Activated T-cell treated with anti-CD3 and anti-CD28 coated beads, Interleukin-2, amount 50 U/mL, for 24 hours (primary cell): ENCODE results near the gene GPR132.
A peak's percentile ranks its signal among the peaks of the same experiment; 100 is the strongest.
"Not testable (repeated sequence)": the region's sequence is repeated elsewhere in the genome, so short reads cannot be mapped to it uniquely, and the experiment has no call there.

Experiments used
- DNase-seq: peaks from one replicate; pipeline ENCODE4 v3.0.0-alpha.2; 2020
- H3K27ac Mint-ChIP-seq: 2 replicates; pipeline ENCODE4 v1.8.0; 2020; ENCODE audit warnings: mild to moderate bottlenecking, mixed read lengths
- H3K27me3 Mint-ChIP-seq: 2 replicates; pipeline ENCODE4 v1.8.0; 2020; ENCODE audit warnings: mixed read lengths
- H3K36me3 Mint-ChIP-seq: 2 replicates; pipeline ENCODE4 v1.8.0; 2020; ENCODE audit warnings: low read depth, mixed read lengths
- H3K4me1 Mint-ChIP-seq: 2 replicates; pipeline ENCODE4 v1.8.0; 2020; ENCODE audit warnings: low read depth, mixed read lengths
- H3K4me3 Mint-ChIP-seq: 2 replicates; pipeline ENCODE4 v1.8.0; 2020; ENCODE audit warnings: mild to moderate bottlenecking, moderate library complexity, mixed read lengths
- H3K9me3 Mint-ChIP-seq: 2 replicates; pipeline ENCODE4 v1.8.0; 2020; ENCODE audit warnings: mixed read lengths

The GPR132 gene

DNA sequence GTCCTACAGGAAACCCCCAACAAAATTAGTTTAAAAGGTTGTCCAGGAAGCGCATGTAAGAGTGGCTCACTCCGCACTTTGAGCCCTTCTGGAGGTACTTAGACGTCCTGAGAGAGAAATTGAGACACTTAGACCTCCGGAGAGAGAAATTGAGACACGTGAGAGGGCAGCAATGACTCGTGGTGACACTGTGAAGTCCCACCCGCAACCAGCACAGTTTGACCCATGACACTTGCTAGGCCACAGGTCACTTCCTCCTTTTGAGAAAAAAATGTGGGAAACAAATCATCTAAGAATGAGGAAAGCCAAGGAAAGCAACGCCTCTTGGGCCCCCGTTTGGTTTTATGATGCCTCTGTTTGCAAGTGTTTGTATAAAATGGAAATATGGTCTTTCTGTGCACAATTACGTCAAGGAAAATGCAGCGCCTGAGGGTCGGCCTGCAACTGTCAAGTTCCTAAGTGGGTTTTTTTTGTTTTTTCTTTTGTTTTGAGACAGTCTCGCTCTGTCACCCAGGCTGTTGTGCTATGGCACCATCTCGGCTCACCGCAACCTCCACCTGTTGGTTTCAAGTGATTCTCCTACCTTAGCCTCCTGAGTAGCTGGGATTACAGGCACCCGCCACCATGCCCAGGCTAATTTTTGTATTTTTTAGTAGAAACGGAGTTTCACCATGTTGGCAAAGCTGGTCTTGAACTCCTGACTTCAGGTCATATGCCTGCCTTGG lies 30.8 kb downstream of the GPR132 start:
- Mint-ChIP-seq H3K27ac (no peak overlapping the region), H3K36me3 (no peaks in the 10 kb centered on the region), H3K4me3 (no peak overlapping the region), H3K4me1 (peaks cover 6% of the 10 kb centered on the region), H3K9me3 (no peaks in the 10 kb centered on the region), H3K27me3 (peaks cover 12% of the 10 kb centered on the region)
- no peak for DNase-seq

DNA sequence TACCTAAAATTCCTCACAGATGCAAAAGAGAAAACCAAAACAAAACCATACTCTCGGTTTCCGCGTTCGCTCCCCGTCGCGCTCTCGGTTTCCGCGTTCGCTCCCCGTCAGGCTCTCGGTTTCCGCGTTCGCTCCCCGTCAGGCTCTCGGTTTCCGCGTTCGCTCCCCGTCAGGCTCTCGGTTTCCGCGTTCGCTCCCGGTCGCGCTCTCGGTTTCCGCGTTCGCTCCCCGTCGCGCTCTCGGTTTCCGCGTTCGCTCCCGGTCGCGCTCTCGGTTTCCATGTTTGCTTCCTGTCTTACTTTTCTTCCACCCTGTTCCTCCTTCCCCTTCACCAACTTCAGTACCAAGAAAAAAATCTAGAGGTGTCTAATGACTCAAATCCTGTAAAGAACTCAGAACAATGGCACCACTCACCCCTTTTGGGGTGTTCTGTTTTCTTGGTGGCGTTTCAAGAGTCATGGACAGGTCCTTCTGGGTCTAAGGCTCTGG lies 31.8 kb downstream of the GPR132 start:
- H3K27ac Mint-ChIP-seq, H3K9me3 Mint-ChIP-seq, H3K36me3 Mint-ChIP-seq, H3K4me3 Mint-ChIP-seq, DNase-seq, H3K4me1 Mint-ChIP-seq: not testable (repeated sequence)
- peaks cover 13% of the 10 kb centered on the region for H3K27me3 Mint-ChIP-seq

DNA sequence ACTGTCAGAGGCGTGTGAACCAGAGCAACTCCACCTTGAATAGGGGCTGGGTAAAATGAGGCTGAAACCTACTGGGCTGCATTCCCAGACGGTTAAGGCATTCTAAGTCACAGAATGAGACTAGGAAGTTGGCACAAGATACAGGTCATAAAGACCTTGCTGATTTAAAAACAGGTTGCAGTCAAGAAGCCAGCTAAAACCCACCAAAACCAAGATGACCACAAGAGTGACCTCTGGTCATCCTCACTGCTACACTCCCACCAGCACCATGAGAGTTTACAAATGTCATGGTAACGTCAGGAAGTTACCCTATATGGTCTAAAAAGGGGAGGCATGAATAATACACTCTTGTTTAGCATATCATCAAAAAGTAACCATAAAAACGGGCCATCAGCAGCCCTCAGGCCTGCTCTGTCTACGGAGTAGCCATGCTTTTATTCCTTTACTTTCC lies 32.8 kb downstream of the GPR132 start:
- H3K4me1 Mint-ChIP-seq, H3K36me3 Mint-ChIP-seq, DNase-seq, H3K9me3 Mint-ChIP-seq, H3K4me3 Mint-ChIP-seq, H3K27ac Mint-ChIP-seq: not testable (repeated sequence)
- H3K27me3 Mint-ChIP-seq = peaks cover 15% of the 10 kb centered on the region

GRCh38 chr14:105030836-105031396 lies 34.3 kb downstream of the GPR132 start:
- DNase-seq = no peak
- no peaks in the 10 kb centered on the region for H3K36me3 Mint-ChIP-seq
- H3K27ac Mint-ChIP-seq = no peak overlapping the region
- peaks cover 15% of the 10 kb centered on the region for H3K27me3 Mint-ChIP-seq
- no peaks in the 10 kb centered on the region for H3K9me3 Mint-ChIP-seq
- no peak overlapping the region for H3K4me3 Mint-ChIP-seq
- peaks cover 17% of the 10 kb centered on the region for H3K4me1 Mint-ChIP-seq

GRCh38 chr14:105030194-105030593 lies 35.0 kb downstream of the GPR132 start:
- Mint-ChIP-seq H3K4me3 (no peak overlapping the region), H3K27ac (no peak overlapping the region), H3K27me3 (peaks cover 15% of the 10 kb centered on the region), H3K9me3 (no peaks in the 10 kb centered on the region), H3K36me3 (no peaks in the 10 kb centered on the region), H3K4me1 (peaks cover 24% of the 10 kb centered on the region)
- no peak for DNase-seq

GRCh38 chr14:105029402-105029801 lies 35.8 kb downstream of the GPR132 start:
- Mint-ChIP-seq H3K27ac (no peak overlapping the region), H3K9me3 (no peaks in the 10 kb centered on the region), H3K4me3 (no peak overlapping the region), H3K4me1 (peaks cover 30% of the 10 kb centered on the region), H3K27me3 (peaks cover 15% of the 10 kb centered on the region), H3K36me3 (no peaks in the 10 kb centered on the region)
- DNase-seq = no peak

GRCh38 chr14:105028251-105028927 lies 36.8 kb downstream of the GPR132 start:
- no peaks in the 10 kb centered on the region for H3K9me3 Mint-ChIP-seq
- peaks cover 36% of the 10 kb centered on the region for H3K4me1 Mint-ChIP-seq
- H3K27me3 Mint-ChIP-seq = peaks cover 7% of the 10 kb centered on the region
- peaks cover 2% of the 10 kb centered on the region for H3K36me3 Mint-ChIP-seq
- H3K4me3 Mint-ChIP-seq = no peak overlapping the region
- H3K27ac Mint-ChIP-seq = no peak overlapping the region
- no peak for DNase-seq

- not testable (repeated sequence) for H3K27ac Mint-ChIP-seq, DNase-seq, H3K36me3 Mint-ChIP-seq, H3K27me3 Mint-ChIP-seq, H3K9me3 Mint-ChIP-seq, H3K4me3 Mint-ChIP-seq
- peaks cover 40% of the 10 kb centered on the region for H3K4me1 Mint-ChIP-seq
These were observed 37.5 kb downstream of the GPR132 start for GRCh38 chr14:105027718-105028117.

- Mint-ChIP-seq H3K36me3 (peaks cover 3% of the 10 kb centered on the region), H3K4me1 (peaks cover 45% of the 10 kb centered on the region), H3K27ac (peak overlapping the region; percentile 37), H3K4me3 (no peak overlapping the region), H3K27me3 (peaks cover 2% of the 10 kb centered on the region), H3K9me3 (no peaks in the 10 kb centered on the region)
- DNase-seq = no peak
These were observed 38.2 kb downstream of the GPR132 start for GRCh38 chr14:105026802-105027563.

DNA sequence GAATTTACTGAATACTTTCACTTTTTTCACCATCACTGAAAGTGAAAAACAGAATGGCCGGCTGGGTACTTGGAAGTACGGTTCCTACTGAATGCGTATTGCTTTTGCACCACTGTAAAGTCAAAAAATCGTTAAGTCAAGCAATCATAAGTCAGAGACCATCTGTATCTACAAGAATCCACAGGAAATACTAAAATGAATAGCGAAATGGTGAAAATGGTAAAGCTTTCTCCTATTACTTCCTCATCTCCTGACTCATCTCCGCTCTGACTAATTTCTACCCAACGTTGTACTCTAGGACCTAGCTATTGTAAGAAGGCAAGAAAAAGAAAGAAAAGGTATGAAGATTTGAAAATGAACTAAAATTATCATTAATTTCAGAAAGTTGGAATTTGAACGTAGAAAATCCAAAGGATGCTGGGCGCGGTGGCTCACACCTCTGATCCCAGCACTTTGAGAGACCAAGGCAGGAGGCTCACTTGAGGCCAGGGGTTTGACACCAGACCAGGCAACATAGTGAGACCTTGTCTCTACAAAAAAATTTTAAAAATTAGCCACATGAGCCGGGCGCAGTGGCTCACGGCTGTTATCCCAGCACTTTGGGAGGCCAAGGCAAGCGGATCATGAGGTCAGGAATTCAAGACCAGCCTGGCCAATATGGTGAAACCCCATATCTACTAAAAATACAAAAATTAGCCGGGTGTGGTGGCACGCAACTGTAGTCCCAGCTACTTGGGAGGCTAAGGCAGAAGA lies 39.0 kb downstream of the GPR132 start:
- Mint-ChIP-seq H3K4me3 (peak overlapping the region; percentile 11), H3K9me3 (no peaks in the 10 kb centered on the region), H3K4me1 (peaks cover 51% of the 10 kb centered on the region), H3K27ac (peak overlapping the region; percentile 91), H3K27me3 (peaks cover 2% of the 10 kb centered on the region), H3K36me3 (peaks cover 10% of the 10 kb centered on the region)
- DNase-seq = no peak

GRCh38 chr14:105025429-105025828 lies 39.8 kb downstream of the GPR132 start:
- peak overlapping the region; percentile 34 for H3K4me3 Mint-ChIP-seq
- DNase-seq = no peak
- H3K27ac Mint-ChIP-seq = peak overlapping the region; percentile 91
- H3K27me3 Mint-ChIP-seq = peaks cover 2% of the 10 kb centered on the region
- H3K9me3 Mint-ChIP-seq = no peaks in the 10 kb centered on the region
- peaks cover 10% of the 10 kb centered on the region for H3K36me3 Mint-ChIP-seq
- peaks cover 51% of the 10 kb centered on the region for H3K4me1 Mint-ChIP-seq

DNA sequence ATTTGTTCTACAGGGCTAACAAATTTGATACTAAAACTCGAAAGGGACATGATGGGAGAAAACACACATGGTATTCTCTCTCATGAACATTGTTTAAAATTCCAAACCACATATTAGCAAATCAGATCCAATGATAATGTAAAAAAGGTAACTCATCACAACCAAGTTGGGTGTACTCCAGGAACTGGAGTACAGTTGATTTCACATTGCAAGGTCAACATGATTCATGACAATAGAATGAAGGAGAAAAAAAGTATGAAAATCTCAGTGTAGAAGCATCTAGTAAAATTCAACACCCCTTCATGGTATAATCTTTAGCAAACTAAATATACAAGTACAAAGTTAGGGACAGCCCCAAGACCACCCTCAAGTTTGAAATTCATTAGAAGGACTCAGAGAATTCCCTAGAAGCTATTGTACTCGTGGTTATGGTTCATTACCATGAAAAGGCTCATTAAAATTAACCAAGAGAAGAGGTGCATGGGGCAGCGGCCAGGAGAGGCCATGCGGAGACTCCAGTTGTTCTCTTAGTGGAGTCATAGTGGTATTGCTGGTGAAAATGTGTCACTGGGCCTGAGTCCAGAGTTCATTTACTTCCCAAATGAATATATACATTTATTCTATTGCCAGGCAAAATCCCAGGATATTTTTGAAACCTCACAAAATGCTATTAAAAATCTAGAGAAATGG lies 41.3 kb downstream of the GPR132 start:
- Mint-ChIP-seq H3K9me3 (no peaks in the 10 kb centered on the region), H3K4me1 (peaks cover 63% of the 10 kb centered on the region), H3K36me3 (peaks cover 24% of the 10 kb centered on the region), H3K4me3 (peak overlapping the region; percentile 99), H3K27ac (peak overlapping the region; percentile 1), H3K27me3 (peaks cover 2% of the 10 kb centered on the region)
- DNase-seq = no peak

GRCh38 chr14:105023144-105023543 lies 42.1 kb downstream of the GPR132 start:
- Mint-ChIP-seq H3K4me3 (peak overlapping the region; percentile 99), H3K27ac (peak overlapping the region; percentile 1), H3K36me3 (peaks cover 31% of the 10 kb centered on the region), H3K9me3 (no peaks in the 10 kb centered on the region), H3K4me1 (peaks cover 70% of the 10 kb centered on the region), H3K27me3 (no peaks in the 10 kb centered on the region)
- no peak for DNase-seq
